ENCODE results near the gene MATN4. TPM values are rescaled to one million over a fixed set of nuclear protein-coding genes. Genes with fewer than 3 reads are reported as not detected.

The MATN4 gene
- total and polyA plus RNA-seq, 2 of the 13 experiments (the other 11 are each of a cell fraction or from before 2014, with no cell fraction given) = not detected

DNA sequence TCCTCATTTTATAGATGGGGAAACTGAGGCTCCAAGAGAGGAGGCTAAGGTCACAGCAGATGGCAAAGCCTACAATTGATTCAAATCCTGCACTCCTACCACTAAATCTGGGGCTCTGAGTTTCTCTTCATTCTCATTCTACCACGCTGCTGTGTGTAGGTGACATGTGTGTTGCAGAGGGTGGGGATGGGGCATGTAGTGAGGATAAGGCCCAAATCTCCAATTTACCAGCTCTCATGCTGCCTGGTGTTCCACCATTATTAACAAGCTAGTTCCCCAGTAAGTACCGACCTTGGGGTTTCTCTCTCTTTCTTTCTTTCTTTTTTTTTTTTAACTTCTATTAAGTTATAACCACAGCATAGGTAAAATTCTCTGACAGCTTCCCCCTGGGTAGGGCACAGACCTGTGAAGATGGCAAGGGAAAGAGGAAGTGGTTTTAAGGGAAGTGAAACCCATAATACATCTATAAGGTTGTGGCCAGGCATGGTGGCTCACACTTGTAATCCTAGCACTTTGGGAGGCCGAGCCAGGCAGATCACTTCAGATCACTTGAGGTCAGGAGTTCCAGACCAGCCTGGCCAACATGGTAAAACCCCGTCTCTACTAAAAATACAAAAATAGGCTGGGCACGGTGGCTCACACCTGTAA lies 13.0 kb upstream of the MATN4 start:
- peaks cover 0 to 2% of the 10 kb centered on the region in 2 experiments; a peak in 2 of 5 replicates for H3K36me3 ChIP-seq (replicated peaks in 1 of 2; ENCODE audit: control insufficient read depth in 1 of 2, insufficient read depth in 2 of 2, low read length in 2 of 2)
- no peak overlapping the region for H3K27ac ChIP-seq (ENCODE audit: extremely low read length, insufficient read depth, low read length)
- POLR2A ChIA-PET = interaction anchor here (0.8 to 4.3 kb wide), 8 partner anchors 21 to 450 kb away, joined by 3 to 21 read pairs (median 6); partner anchors contain the start of gene SYS1
- whole genome bisulfite sequencing (ENCODE audit: low lambda C conversion rate) = 68% methylated on average over 5 of the region's 5 CpGs
- H3K79me2 ChIP-seq (ENCODE audit: insufficient read depth, low read length) = no peaks in the 10 kb centered on the region
- no peaks in the 10 kb centered on the region for H3K4me1 ChIP-seq (ENCODE audit: insufficient read depth, low read length)
- peaks cover 2 to 20% of the 10 kb centered on the region in 2 experiments; a peak in 3 of 5 replicates for H3K27me3 ChIP-seq (ENCODE audit: control insufficient read depth in 1 of 2, insufficient read depth in 2 of 2, low read length in 2 of 2)
- H3K4me3 ChIP-seq (replicated peaks in 1 of 3; ENCODE audit: insufficient read depth in 1 of 3, low read depth in 2 of 3, low read length in 3 of 3) = no peak overlapping the region
- no peaks in the 10 kb centered on the region for H4K20me1 ChIP-seq (ENCODE audit: insufficient read depth, low read length)
- FAIRE-seq (no peak), DNase-seq (ENCODE audit: low spot score) (no peak), ATAC-seq (no peak)
- no peaks in the 10 kb centered on the region for H3K9me3 ChIP-seq (ENCODE audit: low read length)
- TF ChIP-seq ZFX (CRISPR knock-in tag; IDR thresholded peaks at IDR 0.05; ENCODE audit: low read depth) = no peak
- TF ChIP-seq, protein P1, sequence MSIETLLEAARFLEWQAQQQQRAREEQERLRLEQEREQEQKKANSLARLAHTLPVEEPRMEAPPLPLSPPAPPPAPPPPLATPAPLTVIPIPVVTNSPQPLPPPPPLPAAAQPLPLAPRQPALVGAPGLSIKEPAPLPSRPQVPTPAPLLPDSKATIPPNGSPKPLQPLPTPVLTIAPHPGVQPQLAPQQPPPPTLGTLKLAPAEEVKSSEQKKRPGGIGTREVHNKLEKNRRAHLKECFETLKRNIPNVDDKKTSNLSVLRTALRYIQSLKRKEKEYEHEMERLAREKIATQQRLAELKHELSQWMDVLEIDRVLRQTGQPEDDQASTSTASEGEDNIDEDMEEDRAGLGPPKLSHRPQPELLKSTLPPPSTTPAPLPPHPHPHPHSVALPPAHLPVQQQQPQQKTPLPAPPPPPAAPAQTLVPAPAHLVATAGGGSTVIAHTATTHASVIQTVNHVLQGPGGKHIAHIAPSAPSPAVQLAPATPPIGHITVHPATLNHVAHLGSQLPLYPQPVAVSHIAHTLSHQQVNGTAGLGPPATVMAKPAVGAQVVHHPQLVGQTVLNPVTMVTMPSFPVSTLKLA (IDR thresholded peaks at IDR 0.05) = peak; percentile 44; the same call in 1 of the 2 replicates
- in situ Hi-C loops (cut with HindIII; ENCODE audit: extremely low pct_ligation_motif_present, low pct_unique_long_range_greater_than_20kb) (loop anchor here (5.0 kb wide), 1 partner anchor 116 kb away; no protein-coding TSS in a partner anchor), intact Hi-C loops (cut with micrococcal nuclease; ENCODE audit: unreplicated experiment) (no loop called here)
- H3K9ac ChIP-seq (ENCODE audit: insufficient read depth, low read depth, low read length) = no peak overlapping the region
- H2AFZ ChIP-seq (ENCODE audit: low read length) = no peak overlapping the region
- CTCF ChIA-PET (ENCODE audit: low intra/inter-chr PET ratio, low total read pairs) = interaction anchor here (1.4 to 3.2 kb wide), 4 partner anchors 36 to 129 kb away, joined by 6 to 96 read pairs (median 28); no protein-coding TSS in a partner anchor
- no TSS peak for BruUV-seq (replicated peaks)
- H3K4me2 ChIP-seq (ENCODE audit: low read depth, low read length) = no peak overlapping the region

DNA sequence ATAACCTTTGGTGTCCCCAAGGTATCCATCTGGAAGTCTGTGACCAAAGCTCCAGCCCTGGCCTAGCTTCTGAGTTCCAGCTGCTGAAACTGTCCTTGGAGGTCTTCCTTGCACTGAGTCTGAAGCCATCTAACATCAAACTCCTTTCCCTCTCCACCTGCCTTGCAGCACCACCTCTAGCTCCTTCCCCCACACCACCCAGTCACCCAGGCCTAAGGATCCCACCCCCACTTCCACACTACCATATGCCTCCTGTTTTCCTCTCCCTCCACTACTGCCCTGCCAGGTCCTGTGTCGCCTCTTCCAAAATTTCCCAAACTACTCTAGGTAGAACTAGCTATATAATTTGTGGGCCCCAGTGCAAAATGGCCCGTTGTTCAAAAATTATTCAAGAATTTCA lies 10.8 kb upstream of the MATN4 start:
- Histone ChIP-seq H3K9ac (ENCODE audit: insufficient read depth, low read depth, low read length) (no peak overlapping the region), H3K9me3 (ENCODE audit: low read length) (no peaks in the 10 kb centered on the region), H3K4me2 (ENCODE audit: low read depth, low read length) (no peak overlapping the region), H2AFZ (ENCODE audit: low read length) (no peak overlapping the region), H3K4me3 (replicated peaks in 1 of 3; ENCODE audit: insufficient read depth in 1 of 3, low read depth in 2 of 3, low read length in 3 of 3) (no peak overlapping the region), H3K79me2 (ENCODE audit: insufficient read depth, low read length) (no peaks in the 10 kb centered on the region), H3K36me3 (replicated peaks in 1 of 2; ENCODE audit: control insufficient read depth in 1 of 2, insufficient read depth in 2 of 2, low read length in 2 of 2) (no peaks in the 10 kb centered on the region), H3K27ac (ENCODE audit: extremely low read length, insufficient read depth, low read length) (no peak overlapping the region), H4K20me1 (ENCODE audit: insufficient read depth, low read length) (no peaks in the 10 kb centered on the region), H3K4me1 (ENCODE audit: insufficient read depth, low read length) (no peaks in the 10 kb centered on the region), H3K27me3 (ENCODE audit: control insufficient read depth in 1 of 2, insufficient read depth in 2 of 2, low read length in 2 of 2) (peaks cover 5 to 28% of the 10 kb centered on the region in 2 experiments; a peak in 4 of 5 replicates)
- TF ChIP-seq PCBP2 (optimal IDR thresholded peaks at IDR 0.05; ENCODE audit: low read depth, low read length, poor library complexity, severe bottlenecking) = peak; percentile 35
- TF ChIP-seq ZKSCAN8 (CRISPR knock-in tag; IDR thresholded peaks at IDR 0.05; ENCODE audit: borderline replicate concordance) = no peak
- FAIRE-seq (no peak), DNase-seq (ENCODE audit: low spot score) (no peak), ATAC-seq (no peak)
- POLR2A ChIA-PET = interaction anchor here (1.4 to 4.3 kb wide), 7 partner anchors 23 to 452 kb away, joined by 4 to 21 read pairs (median 8); partner anchors contain the start of genes PIGT and SYS1
- intact Hi-C loops (cut with micrococcal nuclease; ENCODE audit: unreplicated experiment) (loop anchor here (1.0 kb wide), 3 partner anchors 40 to 131 kb away; no protein-coding TSS in a partner anchor), in situ Hi-C loops (cut with HindIII; ENCODE audit: extremely low pct_ligation_motif_present, low pct_unique_long_range_greater_than_20kb) (loop anchor here (5.0 kb wide), 1 partner anchor 453 kb away; no protein-coding TSS in a partner anchor)
- CTCF ChIA-PET (ENCODE audit: low intra/inter-chr PET ratio, low total read pairs) = interaction anchor here (0.8 to 2.7 kb wide), 9 partner anchors 13 to 452 kb away, joined by 3 to 96 read pairs (median 6); partner anchors contain the start of gene RBPJL
- BruUV-seq (replicated peaks) = no TSS peak
- 35% methylated on average over 2 of the region's 2 CpGs for WGBS (ENCODE audit: low lambda C conversion rate)
